Measurements from ENCODE around the gene FOXC2. TPM values are rescaled to one million over a fixed set of nuclear protein-coding genes. Genes with fewer than 3 reads are reported as not detected.

The FOXC2 gene
- total and polyA plus RNA-seq, 2 donors (not counting 3 experiments of a cell fraction or from before 2014, with no cell fraction given) = 7.7 to 44.0 TPM

GRCh38 chr16:86568677-86569623, 2.3 kb downstream of the FOXC2 start:
- H3K4me1 ChIP-seq (ENCODE audit: control insufficient read depth, extremely low read depth, insufficient read depth, low read length) = peaks cover 37% of the 10 kb centered on the region
- DNase-seq (ENCODE audit: low read depth, low spot score) (peak; percentile 27), FAIRE-seq (no peak)
- TSS peak; percentile 42 for BruUV-seq (replicated peaks)
- no peaks in the 10 kb centered on the region for H3K9me1 ChIP-seq (replicated peaks; ENCODE audit: control insufficient read depth, extremely low read depth, insufficient read depth, low read length)
- no peaks in the 10 kb centered on the region for H3K9me3 ChIP-seq (replicated peaks; ENCODE audit: control insufficient read depth, insufficient read depth, low read length)
- ChIA-PET CTCF (interaction anchor here (1.1 to 10.4 kb wide), 6 partner anchors 111 to 492 kb away, joined by 3 to 283 read pairs (median 16); no protein-coding TSS in a partner anchor), POLR2A (no interaction called here)
- H3K4me3 ChIP-seq (replicated peaks in 1 of 3; ENCODE audit: insufficient read depth in 1 of 3, low read depth in 1 of 3, low read length in 3 of 3) = peak overlapping the region; percentile 88 to 99 (median 94)
- H3K27me3 ChIP-seq (ENCODE audit: control insufficient read depth in 2 of 2, insufficient read depth in 2 of 2, low read length in 2 of 2) = no peaks in the 10 kb centered on the region
- H3K79me2 ChIP-seq (ENCODE audit: control insufficient read depth, insufficient read depth, low read length) = peaks cover 86% of the 10 kb centered on the region
- peak overlapping the region; percentile 78 for H3K27ac ChIP-seq (ENCODE audit: insufficient read depth, low read depth, low read length)
- dilution Hi-C loops (cut with MboI; ENCODE audit: extremely low pct_ligation_motif_present, low sequenced_read_pairs) (no loop called here), intact Hi-C loops (cut with micrococcal nuclease) (no loop called here)
- H3K4me2 ChIP-seq (ENCODE audit: insufficient read depth, low read length) = peak overlapping the region; percentile 76
- H4K20me1 ChIP-seq (replicated peaks; ENCODE audit: control insufficient read depth, extremely low read depth, insufficient read depth, low read length) = no peaks in the 10 kb centered on the region
- H3K36me3 ChIP-seq (ENCODE audit: control insufficient read depth in 2 of 2, extremely low read depth in 1 of 2, insufficient read depth in 2 of 2, low read length in 2 of 2) = peaks cover 5 to 9% of the 10 kb centered on the region in 2 experiments
- peak overlapping the region; percentile 86 for H3K9ac ChIP-seq (replicated peaks; ENCODE audit: extremely low read depth, insufficient read depth, low read length)
- TF ChIP-seq CTCF (IDR thresholded peaks at IDR 0.05; ENCODE audit: extremely low read depth in 1 of 2, insufficient read depth in 1 of 2, low read depth in 1 of 2, low read length in 2 of 2) (no peak), MYC (IDR thresholded peaks at IDR 0.05; ENCODE audit: low read depth, low read length) (no peak), FOS (IDR thresholded peaks at IDR 0.05; ENCODE audit: borderline replicate concordance, insufficient read depth, low read length) (no peak), GATA2 (IDR thresholded peaks at IDR 0.05; ENCODE audit: insufficient read depth, insufficient read length, low read depth, low read length) (no peak), POLR2AphosphoS5 (IDR thresholded peaks at IDR 0.05; ENCODE audit: insufficient read depth, low read depth, low read length) (no peak), EZH2 (IDR thresholded peaks at IDR 0.05; ENCODE audit: borderline replicate concordance, low read depth, low read length, severe bottlenecking) (no peak), JUN (IDR thresholded peaks at IDR 0.05; ENCODE audit: borderline replicate concordance, insufficient read depth, insufficient read length, low read depth) (no peak), POLR2A (IDR thresholded peaks at IDR 0.05; ENCODE audit: low read depth, low read length) (no peak)
- TF ChIP-seq, protein P1, sequence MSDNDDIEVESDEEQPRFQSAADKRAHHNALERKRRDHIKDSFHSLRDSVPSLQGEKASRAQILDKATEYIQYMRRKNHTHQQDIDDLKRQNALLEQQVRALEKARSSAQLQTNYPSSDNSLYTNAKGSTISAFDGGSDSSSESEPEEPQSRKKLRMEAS (IDR thresholded peaks at IDR 0.05; ENCODE audit: insufficient read depth, insufficient read length) = no peak
- H2AFZ ChIP-seq (ENCODE audit: low read depth, low read length) = no peak overlapping the region

Measured in endothelial cell of umbilical vein (primary cell).